HG03103 (cell line): ENCODE results near the gene SLC22A8.
"Not testable (repeated sequence)": the region's sequence is repeated elsewhere in the genome, so short reads cannot be mapped to it uniquely, and the experiment has no call there.

Experiments
- ATAC-seq: cut with Tn5 transposase; IDR thresholded peaks from one replicate; pipeline ENCODE4 v1.9.1; 2021; ENCODE audit warnings: low read depth; ENCODE audit not compliant: unreplicated experiment

SLC22A8 gene

DNA sequence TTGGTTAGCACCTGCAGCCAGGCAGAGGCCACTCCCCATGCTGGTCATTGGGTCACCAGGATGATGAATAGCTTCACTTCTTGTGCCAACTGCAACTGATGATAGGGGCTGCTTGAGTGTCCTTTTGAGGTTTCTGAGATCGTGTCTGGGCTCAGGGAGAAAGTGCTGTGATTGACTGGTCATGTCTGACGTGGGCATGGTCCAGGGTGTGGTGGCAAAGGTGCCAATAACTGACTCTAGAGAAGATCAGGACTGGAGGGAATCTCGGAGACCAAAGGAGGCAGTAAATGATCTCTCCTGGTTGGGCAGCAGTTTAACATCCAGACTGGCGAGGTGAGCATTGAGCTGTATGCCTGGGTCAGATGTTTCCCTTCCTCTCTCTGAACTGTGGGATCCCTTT is 20.9 kb downstream of the SLC22A8 start:
- ATAC-seq = no peak

- ATAC-seq = no peak
These were observed 27.4 kb downstream of the SLC22A8 start for GRCh38 chr11:62988276-62988675.

- no peak for ATAC-seq
These were observed 30.4 kb downstream of the SLC22A8 start for GRCh38 chr11:62985041-62985750.

DNA sequence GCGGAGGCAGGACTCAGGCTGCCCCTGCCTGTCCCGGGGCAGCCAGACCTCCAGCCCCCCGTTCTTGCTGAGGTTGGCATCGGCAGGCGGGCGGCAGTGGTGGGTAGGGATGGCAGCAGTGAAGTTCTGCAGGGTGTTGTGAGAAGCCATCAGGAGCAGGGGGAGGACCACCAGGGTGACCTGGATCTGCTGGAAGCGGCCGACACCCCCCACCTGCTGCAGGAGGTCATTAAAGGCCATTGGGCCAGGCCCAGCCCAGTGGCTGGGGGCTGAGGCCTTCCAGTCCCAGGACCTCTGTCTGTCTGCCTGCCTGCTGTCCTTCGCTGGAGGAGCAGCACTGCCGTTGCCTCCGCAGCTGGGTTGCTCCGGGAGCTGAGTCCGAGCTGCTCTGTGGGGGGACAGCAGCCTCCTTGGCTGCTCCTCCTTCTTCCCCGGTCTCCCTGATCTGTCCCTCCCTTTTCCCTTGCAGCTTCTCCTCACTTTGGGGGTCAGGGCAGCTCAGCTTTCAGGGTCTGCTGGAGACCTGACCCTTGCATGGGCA is 31.1 kb downstream of the SLC22A8 start, which contains the start of gene SLC22A6:
TSS of gene SLC22A6 (minus strand) at position 517 of the 541 bp plus-strand sequence. CDS start at position 240, 277 bp downstream.
- ATAC-seq = no peak

- ATAC-seq = no peak
These were observed 32.0 kb downstream of the SLC22A8 start for GRCh38 chr11:62983536-62984199.

- no peak for ATAC-seq
These were observed 33.9 kb downstream of the SLC22A8 start for GRCh38 chr11:62981743-62982142.

- no peak for ATAC-seq
These were observed 35.4 kb downstream of the SLC22A8 start for GRCh38 chr11:62980133-62980760.

- ATAC-seq = no peak
These were observed 39.5 kb downstream of the SLC22A8 start for GRCh38 chr11:62976109-62976508.

DNA sequence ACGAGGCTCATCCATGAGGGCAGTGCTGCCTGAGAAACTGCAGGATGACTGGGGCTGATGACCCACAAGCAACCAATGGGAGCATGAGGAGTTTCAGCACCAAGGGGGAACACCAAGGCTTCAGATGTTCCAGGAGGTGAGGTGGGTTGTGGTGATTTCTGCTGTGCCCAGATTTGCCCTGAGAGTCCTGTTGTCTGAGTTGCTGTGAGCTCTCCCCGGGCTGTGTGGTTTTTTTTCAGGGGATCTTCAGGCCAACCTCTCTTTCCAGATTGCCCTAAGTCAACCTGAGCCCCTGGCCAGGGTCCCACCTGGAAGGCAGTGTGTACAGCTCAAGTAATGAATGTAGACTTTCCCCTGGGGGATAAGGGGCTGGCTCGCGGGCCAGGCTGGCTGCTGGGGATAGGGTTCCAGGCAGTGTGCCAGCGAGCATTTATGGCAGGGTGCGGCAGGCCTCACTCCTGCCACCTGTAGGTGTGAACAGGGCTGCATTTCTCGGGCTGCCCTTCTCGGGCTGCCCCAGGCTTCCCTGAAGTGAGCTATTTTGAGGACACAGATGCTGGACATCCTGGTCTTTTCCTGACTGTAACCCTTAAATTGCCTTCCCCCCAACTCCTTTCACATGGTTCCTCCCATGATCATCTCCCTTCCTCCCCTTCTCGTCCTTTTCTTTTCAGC is 40.7 kb downstream of the SLC22A8 start:
- no peak for ATAC-seq

GRCh38 chr11:62965574-62965973 is 50.1 kb downstream of the SLC22A8 start:
- ATAC-seq = no peak

GRCh38 chr11:62962391-62962790 is 53.2 kb downstream of the SLC22A8 start:
- no peak for ATAC-seq

DNA sequence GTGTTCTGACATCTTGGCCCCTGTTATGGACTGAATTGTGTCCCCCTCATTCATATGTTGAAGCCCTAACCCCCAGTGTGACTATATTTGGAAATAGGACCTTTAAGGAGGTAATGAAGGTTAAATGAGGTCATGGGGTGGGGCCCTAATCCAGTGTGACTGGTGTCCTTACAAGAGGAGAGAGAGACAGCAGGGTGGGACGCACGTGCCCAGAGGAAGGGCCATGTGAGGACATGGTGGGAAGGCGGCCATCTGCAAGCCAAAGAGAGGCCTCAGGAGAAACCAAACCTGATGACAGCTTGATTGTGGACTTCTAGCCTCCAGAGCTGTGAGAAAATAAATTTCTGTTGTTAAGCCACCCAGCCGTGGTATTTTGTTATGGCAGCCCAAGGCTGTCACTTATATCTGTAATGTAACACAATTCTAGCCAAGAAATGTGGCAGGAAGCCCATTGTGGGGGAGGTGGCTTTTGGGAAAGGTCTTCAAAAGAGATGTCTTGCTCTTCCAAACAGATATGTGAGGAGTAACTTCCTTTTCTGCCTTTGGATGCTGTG is 54.5 kb downstream of the SLC22A8 start:
- ATAC-seq = no peak

DNA sequence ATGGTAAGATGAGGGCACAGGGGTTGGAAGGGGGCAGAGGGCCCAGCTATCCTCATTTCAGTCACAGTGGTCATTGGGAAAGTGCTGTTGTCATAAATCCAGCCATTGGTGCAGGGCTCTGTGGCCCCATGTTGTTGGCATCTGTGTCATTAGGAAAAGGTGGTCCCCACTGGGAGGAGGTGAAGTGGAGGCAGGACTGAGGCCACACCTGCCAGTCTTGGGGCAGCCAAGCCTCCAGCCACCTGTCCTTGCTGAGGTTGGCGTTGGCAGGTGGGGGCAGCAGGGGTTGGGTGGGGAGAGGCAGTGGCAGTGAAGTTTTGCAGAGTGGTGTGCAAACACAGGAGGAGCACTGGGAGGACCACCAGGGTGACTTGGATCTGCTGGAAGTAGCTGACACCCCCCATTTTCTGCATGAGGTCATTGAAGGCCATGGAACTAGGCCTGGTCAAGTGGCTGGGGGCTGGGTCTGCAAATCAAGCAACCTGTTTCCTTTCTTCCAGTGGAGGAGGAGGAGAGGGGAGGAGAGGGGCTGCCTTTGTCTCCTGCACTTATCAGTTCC is 56.1 kb downstream of the SLC22A8 start:
- ATAC-seq = no peak

GRCh38 chr11:62958547-62959421 is 56.9 kb downstream of the SLC22A8 start:
- ATAC-seq = no peak

- no peak for ATAC-seq
These were observed 58.5 kb downstream of the SLC22A8 start for GRCh38 chr11:62957147-62957546.

DNA sequence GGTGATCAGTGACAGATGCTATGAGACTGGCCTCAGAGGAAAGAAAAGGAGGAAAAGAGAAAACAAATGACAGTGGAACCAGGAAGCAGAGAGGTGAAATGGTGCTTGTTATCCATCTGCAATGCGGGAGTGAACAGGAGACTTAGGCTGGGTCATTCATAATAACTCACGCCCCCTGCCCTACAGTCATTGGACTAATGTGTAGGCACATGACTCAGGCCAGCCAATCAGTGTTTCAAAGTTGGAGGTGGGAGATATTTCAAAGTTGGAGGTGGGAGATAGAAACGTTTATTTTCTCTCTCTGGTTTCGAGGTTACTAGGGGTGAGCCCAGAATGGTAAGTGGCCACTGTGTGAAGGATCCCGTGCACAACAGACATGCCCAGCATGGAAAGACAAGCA is 61.2 kb downstream of the SLC22A8 start:
- ATAC-seq = no peak

DNA sequence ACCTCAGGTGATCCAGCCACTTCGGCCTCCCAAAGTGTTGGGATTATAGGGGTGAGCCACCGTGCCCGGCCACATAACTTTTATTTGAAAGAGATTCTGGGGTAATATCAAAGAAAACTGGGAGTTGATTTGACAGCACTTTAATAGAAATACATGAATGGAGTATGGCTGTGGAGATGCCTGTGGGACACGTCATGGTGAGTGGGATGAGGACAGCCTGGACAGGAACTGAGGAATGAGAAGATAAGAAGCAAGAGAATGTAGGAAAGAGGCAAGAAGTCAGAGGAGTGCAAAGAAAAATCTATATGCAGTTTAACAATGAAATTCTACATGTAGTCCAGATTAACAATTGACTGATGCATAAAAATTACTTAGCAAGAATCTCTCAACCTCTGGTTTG is 61.8 kb downstream of the SLC22A8 start:
- no peak for ATAC-seq

GRCh38 chr11:62948765-62949320 is 66.8 kb downstream of the SLC22A8 start:
- ATAC-seq = no peak

DNA sequence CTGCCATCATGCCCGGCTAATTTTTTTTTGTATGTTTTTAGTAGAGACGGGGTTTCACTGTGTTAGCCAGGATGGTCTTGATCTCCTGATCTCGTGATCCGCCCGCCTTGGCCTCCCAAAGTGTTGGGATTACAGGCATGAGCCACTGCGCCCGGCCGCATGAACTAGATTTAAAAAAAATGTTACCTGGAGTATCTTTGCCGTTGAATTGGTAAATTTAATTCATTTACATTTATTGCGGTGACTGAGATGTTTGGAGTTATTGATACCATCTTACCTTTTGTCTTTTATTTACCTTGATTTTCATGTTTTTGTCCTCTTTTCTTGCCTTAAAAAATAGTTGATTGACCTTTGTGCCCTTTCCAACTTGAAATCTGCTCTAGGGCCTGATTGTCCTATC is 70.1 kb downstream of the SLC22A8 start:
- not testable (repeated sequence) for ATAC-seq
